IgD-negative memory B cell (primary cell): ENCODE data around the gene TUBAL3. TPM values are rescaled to one million over a fixed set of nuclear protein-coding genes. Genes with fewer than 3 reads are reported as not detected.

Experiments
- H3K27ac Mint-ChIP-seq, 3 donors: one replicate each; pipeline ENCODE4 v1.8.0; 2020 to 2022; ENCODE audit warnings: mild to moderate bottlenecking in 3 of 3, mixed read lengths in 3 of 3, moderate library complexity in 1 of 3
- H3K27me3 Mint-ChIP-seq: one replicate; pipeline ENCODE4 v1.8.0; 2021; ENCODE audit warnings: mixed read lengths
- H3K36me3 Mint-ChIP-seq: one replicate; pipeline ENCODE4 v1.8.0; 2020; ENCODE audit warnings: mild to moderate bottlenecking, mixed read lengths
- H3K4me1 Mint-ChIP-seq, 3 donors: one replicate each; pipeline ENCODE4 v1.8.0; 2020 to 2022; ENCODE audit warnings: mixed read lengths in 3 of 3, mild to moderate bottlenecking in 1 of 3
- H3K4me3 Mint-ChIP-seq, 4 donors: one replicate each; pipeline ENCODE4 v1.8.0; 2020 to 2022; ENCODE audit warnings: mild to moderate bottlenecking in 4 of 4, mixed read lengths in 4 of 4, moderate library complexity in 3 of 4
- H3K9me3 Mint-ChIP-seq, 3 donors: one replicate each; pipeline ENCODE4 v1.8.0; 2020 to 2021; ENCODE audit warnings: mixed read lengths in 3 of 3, mild to moderate bottlenecking in 1 of 3
- polyA plus RNA-seq: library from polyadenylated mRNA; unstranded; fragments of 300-500 nt; fragmentation: Illumina TruSeq; gene quantifications from one replicate; pipeline ENCODE4 v1.2.3, GENCODE V29; 2021

TUBAL3 gene
- polyA plus RNA-seq = not detected

GRCh38 chr10:5404208-5405041 is at the start of gene TUBAL3:
Gene TUBAL3 (minus strand): TSS chr10:5404828. CDS start chr10:5404792, 36 bp downstream.
- H3K4me3 Mint-ChIP-seq = no peak within 1 kb of the TSS
- peaks cover 11% of the 10 kb centered on the region for H3K27me3 Mint-ChIP-seq
- H3K36me3 Mint-ChIP-seq = no peaks in the 10 kb centered on the region
- H3K27ac Mint-ChIP-seq = no peak within 1 kb of the TSS
- no peaks in the 10 kb centered on the region for H3K9me3 Mint-ChIP-seq
- H3K4me1 Mint-ChIP-seq = no peaks in the 10 kb centered on the region

GRCh38 chr10:5453749-5454489 is 49.3 kb upstream of the TUBAL3 start:
- no peaks in the 10 kb centered on the region for H3K27me3 Mint-ChIP-seq
- H3K27ac Mint-ChIP-seq = no peak overlapping the region
- H3K4me3 Mint-ChIP-seq = no peak overlapping the region

GRCh38 chr10:5450605-5451384 is 46.2 kb upstream of the TUBAL3 start:
- H3K4me1 Mint-ChIP-seq = peaks cover 15 to 20% (median 18%) of the 10 kb centered on the region in 3 donors
- H3K36me3 Mint-ChIP-seq = no peaks in the 10 kb centered on the region
- H3K27ac Mint-ChIP-seq = no peak overlapping the region
- no peaks in the 10 kb centered on the region for H3K27me3 Mint-ChIP-seq
- H3K9me3 Mint-ChIP-seq = no peaks in the 10 kb centered on the region
- H3K4me3 Mint-ChIP-seq = no peak overlapping the region

More at GRCh38 chr10:5453749-5454489, 49.3 kb upstream of the TUBAL3 start:
- peaks cover 0 to 1% (median 0%) of the 10 kb centered on the region in 3 donors for H3K4me1 Mint-ChIP-seq
- peaks cover 2% of the 10 kb centered on the region for H3K36me3 Mint-ChIP-seq
- no peaks in the 10 kb centered on the region for H3K9me3 Mint-ChIP-seq

- peak overlapping the region in 1 of 3 donors; percentile 78 for H3K27ac Mint-ChIP-seq
- H3K36me3 Mint-ChIP-seq = no peaks in the 10 kb centered on the region
- no peaks in the 10 kb centered on the region for H3K27me3 Mint-ChIP-seq
- peak overlapping the region in 1 of 4 donors; percentile 30 for H3K4me3 Mint-ChIP-seq
- H3K4me1 Mint-ChIP-seq = peaks cover 16 to 22% (median 21%) of the 10 kb centered on the region in 3 donors
- no peaks in the 10 kb centered on the region for H3K9me3 Mint-ChIP-seq
Measured at GRCh38 chr10:5449823-5450222, 45.2 kb upstream of the TUBAL3 start.

GRCh38 chr10:5449227-5449626 is 44.6 kb upstream of the TUBAL3 start:
- H3K9me3 Mint-ChIP-seq = no peaks in the 10 kb centered on the region
- no peak overlapping the region for H3K27ac Mint-ChIP-seq
- H3K27me3 Mint-ChIP-seq = no peaks in the 10 kb centered on the region
- H3K4me1 Mint-ChIP-seq = peaks cover 17 to 26% (median 21%) of the 10 kb centered on the region in 3 donors
- no peaks in the 10 kb centered on the region for H3K36me3 Mint-ChIP-seq
- peak overlapping the region in 1 of 4 donors; percentile 67 for H3K4me3 Mint-ChIP-seq

- Mint-ChIP-seq H3K4me1 (peaks cover 22 to 30% (median 27%) of the 10 kb centered on the region in 3 donors), H3K27me3 (no peaks in the 10 kb centered on the region), H3K4me3 (peak overlapping the region in 1 of 4 donors; percentile 67), H3K27ac (no peak overlapping the region), H3K36me3 (no peaks in the 10 kb centered on the region), H3K9me3 (no peaks in the 10 kb centered on the region)
Measured at GRCh38 chr10:5448333-5449001, 43.8 kb upstream of the TUBAL3 start.

GRCh38 chr10:5447611-5448071 is 43.0 kb upstream of the TUBAL3 start:
- Mint-ChIP-seq H3K36me3 (no peaks in the 10 kb centered on the region), H3K4me3 (peak overlapping the region; percentile 63 to 96 (median 79)), H3K4me1 (peaks cover 23 to 30% (median 27%) of the 10 kb centered on the region in 3 donors), H3K9me3 (no peaks in the 10 kb centered on the region), H3K27me3 (no peaks in the 10 kb centered on the region), H3K27ac (no peak overlapping the region)

- H3K4me3 Mint-ChIP-seq = peak overlapping the region; percentile 63 to 96 (median 88)
- H3K36me3 Mint-ChIP-seq = no peaks in the 10 kb centered on the region
- no peaks in the 10 kb centered on the region for H3K9me3 Mint-ChIP-seq
- H3K27me3 Mint-ChIP-seq = no peaks in the 10 kb centered on the region
- no peak overlapping the region for H3K27ac Mint-ChIP-seq
- peaks cover 26 to 34% (median 27%) of the 10 kb centered on the region in 3 donors for H3K4me1 Mint-ChIP-seq
Measured at GRCh38 chr10:5447056-5447455, 42.4 kb upstream of the TUBAL3 start.

GRCh38 chr10:5446390-5446926 is 41.8 kb upstream of the TUBAL3 start:
- peak overlapping the region in 2 of 3 donors; percentile 54 to 81 for H3K27ac Mint-ChIP-seq
- peak overlapping the region; percentile 83 to 96 (median 90) for H3K4me3 Mint-ChIP-seq
- no peaks in the 10 kb centered on the region for H3K36me3 Mint-ChIP-seq
- H3K4me1 Mint-ChIP-seq = peaks cover 26 to 35% (median 27%) of the 10 kb centered on the region in 3 donors
- H3K9me3 Mint-ChIP-seq = no peaks in the 10 kb centered on the region
- no peaks in the 10 kb centered on the region for H3K27me3 Mint-ChIP-seq

GRCh38 chr10:5445006-5445405 is 40.4 kb upstream of the TUBAL3 start:
- Mint-ChIP-seq H3K27ac (no peak overlapping the region), H3K27me3 (no peaks in the 10 kb centered on the region), H3K4me3 (no peak overlapping the region), H3K9me3 (no peaks in the 10 kb centered on the region), H3K36me3 (no peaks in the 10 kb centered on the region), H3K4me1 (peaks cover 26 to 35% (median 26%) of the 10 kb centered on the region in 3 donors)

GRCh38 chr10:5443429-5443828 is 38.8 kb upstream of the TUBAL3 start:
- peaks cover 26 to 35% (median 26%) of the 10 kb centered on the region in 3 donors for H3K4me1 Mint-ChIP-seq
- H3K4me3 Mint-ChIP-seq = peak overlapping the region in 2 of 4 donors; percentile 4 to 66
- H3K36me3 Mint-ChIP-seq = no peaks in the 10 kb centered on the region
- no peaks in the 10 kb centered on the region for H3K27me3 Mint-ChIP-seq
- H3K27ac Mint-ChIP-seq = no peak overlapping the region
- H3K9me3 Mint-ChIP-seq = no peaks in the 10 kb centered on the region

GRCh38 chr10:5442990-5443370 is 38.4 kb upstream of the TUBAL3 start:
- H3K27me3 Mint-ChIP-seq = no peaks in the 10 kb centered on the region
- no peaks in the 10 kb centered on the region for H3K36me3 Mint-ChIP-seq
- H3K9me3 Mint-ChIP-seq = no peaks in the 10 kb centered on the region
- H3K4me1 Mint-ChIP-seq = peaks cover 26 to 35% (median 26%) of the 10 kb centered on the region in 3 donors
- no peak overlapping the region for H3K27ac Mint-ChIP-seq
- no peak overlapping the region for H3K4me3 Mint-ChIP-seq

- peaks cover 21 to 30% (median 21%) of the 10 kb centered on the region in 3 donors for H3K4me1 Mint-ChIP-seq
- H3K27ac Mint-ChIP-seq = peak overlapping the region in 1 of 3 donors; percentile 6
Measured at GRCh38 chr10:5442065-5442989, 37.7 kb upstream of the TUBAL3 start.

More at GRCh38 chr10:5442065-5442989, 37.7 kb upstream of the TUBAL3 start:
- Mint-ChIP-seq H3K36me3 (no peaks in the 10 kb centered on the region), H3K9me3 (no peaks in the 10 kb centered on the region), H3K27me3 (no peaks in the 10 kb centered on the region), H3K4me3 (peak overlapping the region in 2 of 4 donors; percentile 59 to 74)
